Ovary (tissue), 9 donors: ENCODE measurements around the gene RBM47. TPM values are rescaled to one million over a fixed set of nuclear protein-coding genes. Genes with fewer than 3 reads are reported as not detected.

Experiments
- DNase-seq, 5 donors: peaks; one replicate each; pipeline ENCODE4 v3.0.0-alpha.2; 2019 to 2020
- H3K27ac ChIP-seq, 2 donors: fragments of 200-600 bp; one replicate each; pipeline versions ENCODE4 v1.5.1 to v1.8.0; 2019 to 2022
- H3K27me3 ChIP-seq: fragments of 200-600 bp; one replicate; pipeline ENCODE4 v1.8.0; 2022
- H3K36me3 ChIP-seq: fragments of 200-600 bp; sonication (generic); one replicate; pipeline ENCODE4 v1.5.1; 2019
- H3K4me1 ChIP-seq: one replicate; pipeline ENCODE4 v1.8.1; 2013; ENCODE audit warnings: mild to moderate bottlenecking, moderate library complexity; ENCODE audit not compliant: insufficient read depth
- H3K4me3 ChIP-seq: fragments of 200-600 bp; sonication (generic); one replicate; pipeline ENCODE4 v1.5.1; 2017
- H3K9me3 ChIP-seq, 2 donors: fragments of 200-600 bp in 1 of 2; sonication (generic) in 1 of 2; one replicate each; pipeline versions ENCODE4 v1.5.1 to v1.8.1; 2013 to 2019; ENCODE audit warnings: mild to moderate bottlenecking in 1 of 2, moderate library complexity in 1 of 2
- EP300 ChIP-seq: sonication (generic); formaldehyde crosslinking; IDR thresholded peaks from one replicate; pipeline ENCODE4 v1.6.1; 2017; ENCODE audit warnings: antibody characterized with exemption
- POLR2A ChIP-seq: fragments of 450-650 bp; IDR thresholded peaks from one replicate; pipeline ENCODE4 v1.6.1; 2017; ENCODE audit warnings: antibody characterized with exemption, mild to moderate bottlenecking, moderate library complexity
- WGBS, 3 donors: extraction: QIAGEN DNeasy Blood & Tissue Kit in 1 of 3; methylation state at CpG; one replicate each; pipeline versions ENCODE4 v1.1.5 to v1.1.7; 2013 to 2017; 5-methylcytosine and 5-hydroxymethylcytosine counted together
- intact Hi-C, 4 donors: fragments of 100-400 bp; cut with DNase I; formaldehyde crosslinking; loops; one replicate each; pipeline versions ENCODE4 v1.11.0 to v1.15.1; 2022 to 2023
- polyA plus RNA-seq, 2 donors: library from polyadenylated mRNA; stranded (reverse); fragments of 200-250 nt in 1 of 2; fragments of 350-450 nt in 1 of 2; fragmentation: Illumina TruSeq in 1 of 2; extraction: RNeasy Lipid Tissue Mini Kit (QIAGEN cat#74804) in 1 of 2; gene quantifications; one replicate each; pipeline ENCODE4 v1.2.3, GENCODE V29; 2013 to 2014
- total RNA-seq, 7 donors: library from RNA; depleted of rRNA in 2 of 7; stranded (reverse); fragments of >200 nt in 2 of 7; fragmentation: NEBNext Ultra II Directional in 3 of 7; extraction: Animal tissue kit (Norgen Biotek cat#: 25700) in 3 of 7; gene quantifications; one replicate each; pipeline versions ENCODE4 v1.1.0 to v1.2.4, GENCODE V29; 2016 to 2023
- TF ChIP-seq, protein P1 (sequence below), 3 donors: fragments of 450-650 bp in 2 of 3; fragments of 200-600 bp in 1 of 3; IDR thresholded peaks; one replicate each; pipeline versions ENCODE4 v1.5.1 to v1.8.0; 2016 to 2022; ENCODE audit warnings: antibody characterized with exemption in 3 of 3, mild to moderate bottlenecking in 1 of 3
- donor health status: DM: no; HTN: no; CAD: no; lungs with moderate emphysema.
- donor health status: DM: no; HTN: no; CAD: no.
- donor health status: Bipolar disorder and iron deficiency.
- donor health status: DM: yes; HTN: yes; CAD: no.
- donor health status: DM: no; HTN: no; CAD: no.
- donor health status: DM: yes; HTN: yes; CAD: no.

Gene RBM47
- total and polyA plus RNA-seq, 9 donors = 2.7 to 92.8 (median 10.3) TPM

DNA sequence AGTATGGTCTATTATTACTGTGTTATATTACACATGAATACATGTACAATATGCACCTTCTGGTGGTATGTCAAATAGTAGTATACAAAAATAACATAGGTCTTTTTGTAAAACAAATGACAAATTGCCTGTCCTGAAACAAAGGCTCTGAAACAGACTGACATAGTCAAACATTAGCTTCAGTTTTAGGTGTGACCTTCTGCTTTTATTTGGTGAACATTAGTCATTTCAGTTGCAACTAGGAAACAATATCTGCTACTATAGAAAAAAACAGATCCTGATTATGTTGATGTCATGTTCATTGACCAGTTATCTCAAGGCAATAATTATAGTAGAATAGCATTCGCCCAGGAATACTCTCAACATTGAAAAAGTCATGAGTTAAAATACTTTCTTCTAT is 171.6 kb downstream of the RBM47 start:
- Histone ChIP-seq H3K27ac (no peak overlapping the region), H3K4me1 (no peaks in the 10 kb centered on the region), H3K9me3 (no peaks in the 10 kb centered on the region), H3K4me3 (no peak overlapping the region), H3K27me3 (no peaks in the 10 kb centered on the region), H3K36me3 (no peaks in the 10 kb centered on the region)
- WGBS, 3 donors = 63 to 76% (median 72%) methylated on average over 1 of the region's 1 CpG
- TF ChIP-seq POLR2A (no peak), EP300 (no peak)
- TF ChIP-seq, protein P1, sequence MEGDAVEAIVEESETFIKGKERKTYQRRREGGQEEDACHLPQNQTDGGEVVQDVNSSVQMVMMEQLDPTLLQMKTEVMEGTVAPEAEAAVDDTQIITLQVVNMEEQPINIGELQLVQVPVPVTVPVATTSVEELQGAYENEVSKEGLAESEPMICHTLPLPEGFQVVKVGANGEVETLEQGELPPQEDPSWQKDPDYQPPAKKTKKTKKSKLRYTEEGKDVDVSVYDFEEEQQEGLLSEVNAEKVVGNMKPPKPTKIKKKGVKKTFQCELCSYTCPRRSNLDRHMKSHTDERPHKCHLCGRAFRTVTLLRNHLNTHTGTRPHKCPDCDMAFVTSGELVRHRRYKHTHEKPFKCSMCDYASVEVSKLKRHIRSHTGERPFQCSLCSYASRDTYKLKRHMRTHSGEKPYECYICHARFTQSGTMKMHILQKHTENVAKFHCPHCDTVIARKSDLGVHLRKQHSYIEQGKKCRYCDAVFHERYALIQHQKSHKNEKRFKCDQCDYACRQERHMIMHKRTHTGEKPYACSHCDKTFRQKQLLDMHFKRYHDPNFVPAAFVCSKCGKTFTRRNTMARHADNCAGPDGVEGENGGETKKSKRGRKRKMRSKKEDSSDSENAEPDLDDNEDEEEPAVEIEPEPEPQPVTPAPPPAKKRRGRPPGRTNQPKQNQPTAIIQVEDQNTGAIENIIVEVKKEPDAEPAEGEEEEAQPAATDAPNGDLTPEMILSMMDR (IDR thresholded peaks at IDR 0.05) = no peak
- no peak for DNase-seq
- intact Hi-C loops = no loop called here

GRCh38 chr4:40455340-40455902 is 174.2 kb downstream of the RBM47 start:
- Histone ChIP-seq H3K27me3 (no peaks in the 10 kb centered on the region), H3K4me1 (peaks cover 2% of the 10 kb centered on the region), H3K36me3 (no peaks in the 10 kb centered on the region), H3K4me3 (no peak overlapping the region), H3K27ac (no peak overlapping the region), H3K9me3 (no peaks in the 10 kb centered on the region)
- WGBS, 3 donors = 81 to 87% (median 87%) methylated on average over 5 of the region's 5 CpGs
- TF ChIP-seq, protein P1 (IDR thresholded peaks at IDR 0.05) = no peak
- TF ChIP-seq EP300 = no peak
- no peak for TF ChIP-seq POLR2A
- intact Hi-C loops = no loop called here
- DNase-seq = no peak

GRCh38 chr4:40454816-40455215 is 174.8 kb downstream of the RBM47 start:
- no peaks in the 10 kb centered on the region for H3K27me3 ChIP-seq
- H3K4me3 ChIP-seq = no peak overlapping the region
- H3K4me1 ChIP-seq = peaks cover 2% of the 10 kb centered on the region
- 90 to 92% (median 90%) methylated on average over 2 of the region's 2 CpGs for WGBS, 3 donors
- no peaks in the 10 kb centered on the region for H3K36me3 ChIP-seq
- H3K9me3 ChIP-seq = no peaks in the 10 kb centered on the region
- intact Hi-C loops = no loop called here
- no peak for DNase-seq
- TF ChIP-seq, protein P1 (IDR thresholded peaks at IDR 0.05) = no peak
- TF ChIP-seq POLR2A (no peak), EP300 (no peak)
- H3K27ac ChIP-seq = no peak overlapping the region

DNA sequence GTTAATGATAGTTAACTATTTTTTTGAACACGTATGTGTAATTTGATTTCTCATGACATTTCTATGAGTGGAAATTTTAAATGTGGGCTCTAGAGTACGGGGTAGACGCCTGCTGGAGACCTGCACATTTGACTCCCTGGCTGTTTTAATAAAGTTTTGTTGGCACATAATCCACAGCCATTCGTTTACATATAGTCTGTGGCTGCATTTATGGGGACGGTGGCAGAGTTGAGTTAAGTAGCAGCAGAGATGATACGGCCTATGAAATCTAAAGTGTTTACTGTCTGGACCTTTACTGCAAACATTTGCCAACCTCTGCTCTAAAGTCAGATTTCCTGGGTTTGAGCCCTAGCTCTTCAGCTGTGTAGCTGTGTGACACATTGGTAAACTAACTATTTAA is 175.8 kb downstream of the RBM47 start:
- intact Hi-C loops = no loop called here
- 94 to 97% (median 96%) methylated on average over 6 of the region's 6 CpGs for WGBS, 3 donors
- TF ChIP-seq POLR2A (no peak), EP300 (no peak)
- TF ChIP-seq, protein P1 (IDR thresholded peaks at IDR 0.05) = no peak
- H3K4me1 ChIP-seq = peaks cover 2% of the 10 kb centered on the region
- no peaks in the 10 kb centered on the region for H3K27me3 ChIP-seq
- no peaks in the 10 kb centered on the region for H3K36me3 ChIP-seq
- no peak overlapping the region for H3K27ac ChIP-seq
- DNase-seq = no peak
- H3K9me3 ChIP-seq = no peaks in the 10 kb centered on the region
- no peak overlapping the region for H3K4me3 ChIP-seq
